Posterior vena cava (tissue), 2 donors: Measurements from ENCODE around the gene NCOR1. TPM values are rescaled to one million over a fixed set of nuclear protein-coding genes. Genes with fewer than 3 reads are reported as not detected.
"Not testable (repeated sequence)": the region's sequence is repeated elsewhere in the genome, so short reads cannot be mapped to it uniquely, and the experiment has no call there.

Experiments used
- DNase-seq: peaks from one replicate; pipeline ENCODE4 v3.0.0-alpha.2; 2020; ENCODE audit warnings: low spot score
- intact Hi-C, 2 donors: fragments of 100-400 bp; cut with DNase I; formaldehyde crosslinking; loops; one replicate each; pipeline versions ENCODE4 v1.14.1 to v1.14.2; 2022 to 2023
- total RNA-seq, 2 donors: library from RNA; stranded (reverse); fragmentation: NEBNext Ultra II Directional; extraction: Animal tissue kit (Norgen Biotek cat#: 25700); gene quantifications; one replicate each; pipeline ENCODE4 v1.2.1, GENCODE V29; 2021
- donor health status: DM: yes; HTN: yes; CAD: no.
- donor health status: DM: yes; HTN: yes; CAD: no.

The NCOR1 gene
- total RNA-seq, 2 donors from 2014 or later = 97.0 to 108 TPM

GRCh38 chr17:16115077-16115698 lies 100.1 kb downstream of the NCOR1 start:
- intact Hi-C loops, DNase-seq: not testable (repeated sequence)

DNA sequence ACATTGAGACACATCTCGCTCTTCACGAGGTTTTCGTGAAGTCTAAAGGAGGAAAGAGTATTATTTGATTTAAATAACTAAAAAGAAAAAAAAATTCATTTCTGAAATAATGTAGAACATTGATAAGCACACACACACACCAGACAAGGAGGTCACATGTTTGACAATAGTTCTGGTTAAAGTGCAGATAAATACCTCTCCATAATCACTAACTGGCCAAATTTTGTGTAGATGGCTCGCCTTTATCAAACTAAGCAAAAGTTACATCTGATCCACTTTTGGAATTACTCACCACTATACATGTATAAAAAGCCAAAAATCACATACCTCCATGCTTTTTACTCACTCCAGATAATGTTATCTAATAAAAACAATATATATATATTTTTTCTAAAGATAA lies 106.5 kb downstream of the NCOR1 start:
- no peak for DNase-seq

DNA sequence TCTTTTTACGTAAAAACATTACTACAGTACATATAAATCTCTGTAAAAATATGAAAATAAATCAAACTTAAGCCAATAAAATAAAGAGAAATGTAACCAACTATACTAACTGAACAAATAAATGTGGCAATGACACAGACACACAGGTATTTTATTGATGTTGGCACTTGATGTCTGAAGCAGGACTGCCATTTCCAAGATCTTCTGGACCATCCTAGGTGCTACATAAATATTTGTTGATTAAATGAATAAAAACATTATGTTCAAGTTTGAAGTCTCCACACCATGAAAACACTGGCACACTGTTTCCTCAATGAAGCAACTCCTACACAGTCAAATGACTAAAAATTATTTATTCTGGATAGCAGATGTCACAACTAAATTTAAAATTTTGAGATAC lies 106.9 kb downstream of the NCOR1 start:
- no peak for DNase-seq
- intact Hi-C loops = no loop called here

More for the DNA sequence above, 106.5 kb downstream of the NCOR1 start:
- intact Hi-C loops = no loop called here

DNA sequence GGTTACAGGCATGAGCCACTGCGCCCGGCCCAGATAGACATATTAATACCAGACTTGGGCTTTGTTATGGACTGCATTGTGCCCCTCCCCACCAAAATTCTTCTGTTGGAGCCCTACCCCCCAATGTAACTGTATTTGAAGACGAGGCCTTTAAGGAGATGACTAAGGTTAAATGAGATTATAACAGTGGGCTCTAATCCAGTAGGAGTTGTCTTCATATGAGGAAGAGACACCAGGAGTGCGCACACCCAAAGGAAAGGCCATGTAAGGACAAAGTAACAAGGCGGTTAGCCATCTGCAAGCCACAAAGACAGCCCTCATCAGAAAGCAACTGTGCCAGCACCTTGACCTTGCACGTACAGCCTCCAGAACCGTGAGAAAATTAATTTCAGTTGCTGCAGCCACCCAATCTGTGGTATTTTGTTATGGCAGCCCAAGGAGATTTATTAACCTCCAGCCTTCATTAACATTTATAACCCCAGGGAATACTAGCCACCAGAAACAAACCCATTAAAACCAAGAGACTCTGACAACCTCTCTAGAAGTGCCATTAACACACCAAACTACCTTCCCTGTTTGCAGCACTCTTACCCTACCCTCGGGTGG lies 108.1 kb downstream of the NCOR1 start:
- intact Hi-C loops = no loop called here
- DNase-seq = no peak

DNA sequence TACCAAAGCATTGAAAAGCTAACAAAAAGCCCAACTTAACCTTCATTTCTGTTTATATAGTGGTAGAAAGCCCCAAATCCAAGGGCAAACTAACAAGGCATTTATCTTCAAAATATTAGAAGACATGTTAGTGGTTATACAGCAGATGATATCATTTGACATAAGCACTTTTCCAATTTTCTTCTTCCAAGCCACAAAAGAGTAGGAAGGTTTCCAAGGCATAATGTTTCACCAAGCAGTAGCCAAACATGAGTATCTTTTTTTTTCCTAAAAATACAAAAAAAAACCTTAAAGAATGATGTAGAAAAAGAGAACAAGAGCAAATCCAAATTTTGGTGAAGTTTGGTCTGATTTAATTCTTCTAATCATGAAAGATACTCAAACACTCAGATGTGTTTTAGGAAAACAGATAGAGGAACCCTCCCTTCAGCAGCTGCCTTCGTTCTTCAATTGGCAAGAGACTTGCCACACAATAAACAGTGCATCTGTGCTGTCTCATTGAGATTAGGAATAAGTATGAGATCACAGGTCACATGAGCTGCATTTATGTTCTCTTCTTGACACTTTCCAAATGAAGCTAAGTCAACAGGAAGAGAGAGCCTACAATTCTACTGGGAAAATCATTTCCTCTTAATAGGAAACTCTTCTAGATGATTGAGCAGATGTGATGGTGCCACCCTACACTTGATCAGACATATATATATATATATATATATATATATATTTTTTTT lies 109.0 kb downstream of the NCOR1 start:
- no peak for DNase-seq
- intact Hi-C loops = no loop called here

- intact Hi-C loops = no loop called here
- no peak for DNase-seq
Measured at GRCh38 chr17:16104189-16104588, 111.1 kb downstream of the NCOR1 start.

DNA sequence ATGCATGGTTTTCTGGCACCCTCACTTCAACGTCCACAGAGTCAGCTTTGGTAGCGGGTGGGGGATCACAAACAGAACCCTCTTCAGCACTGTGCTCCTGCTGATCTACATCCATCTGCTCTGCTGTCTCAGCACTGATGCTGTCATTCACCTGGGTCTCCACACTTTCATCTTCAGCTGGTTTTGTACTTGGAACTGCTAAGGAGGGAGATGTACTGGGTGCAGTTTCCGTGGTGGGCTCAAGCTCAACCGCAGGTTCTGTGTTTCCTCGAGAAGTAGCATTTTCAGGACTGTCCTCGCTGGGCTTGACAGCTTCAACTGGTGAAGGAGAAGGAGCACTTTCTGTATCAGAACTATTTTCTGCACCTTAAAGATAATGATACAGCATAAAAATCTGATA lies 113.9 kb downstream of the NCOR1 start:
- intact Hi-C loops = no loop called here
- DNase-seq = no peak

- DNase-seq = no peak
- intact Hi-C loops = no loop called here
Measured at GRCh38 chr17:16100737-16101400, 114.5 kb downstream of the NCOR1 start.

GRCh38 chr17:16091773-16092172 lies 123.6 kb downstream of the NCOR1 start:
- intact Hi-C loops = no loop called here
- no peak for DNase-seq

GRCh38 chr17:16086957-16087356 lies 128.4 kb downstream of the NCOR1 start:
- intact Hi-C loops = no loop called here
- no peak for DNase-seq

GRCh38 chr17:16085066-16085699 lies 130.2 kb downstream of the NCOR1 start:
- no peak for DNase-seq
- intact Hi-C loops = no loop called here

- no peak for DNase-seq
- intact Hi-C loops = no loop called here
Measured at GRCh38 chr17:16083223-16083622, 132.1 kb downstream of the NCOR1 start.

GRCh38 chr17:16081507-16082087 lies 133.7 kb downstream of the NCOR1 start:
- intact Hi-C loops = no loop called here
- no peak for DNase-seq

GRCh38 chr17:16080366-16080765 lies 135.0 kb downstream of the NCOR1 start:
- intact Hi-C loops = no loop called here
- DNase-seq = no peak

DNA sequence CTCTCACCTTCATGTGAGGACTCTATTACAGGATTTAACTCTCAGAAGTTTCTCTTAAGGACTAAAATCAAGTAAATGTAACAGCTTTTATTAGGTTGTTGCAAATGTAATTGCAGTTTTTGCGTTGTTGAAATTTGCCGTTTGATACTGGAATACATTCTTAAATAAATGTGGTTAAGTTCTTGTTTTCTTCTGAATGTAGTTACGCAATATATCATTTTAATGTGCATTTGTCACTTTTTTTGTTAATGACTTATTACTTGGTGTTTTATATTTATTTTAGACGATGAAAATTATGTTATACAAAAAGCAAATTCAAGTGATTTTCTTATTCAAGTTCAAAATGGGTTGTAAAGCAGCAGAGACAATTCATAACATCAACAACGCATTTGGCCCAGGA lies 139.4 kb downstream of the NCOR1 start:
- intact Hi-C loops = no loop called here
- no peak for DNase-seq

DNA sequence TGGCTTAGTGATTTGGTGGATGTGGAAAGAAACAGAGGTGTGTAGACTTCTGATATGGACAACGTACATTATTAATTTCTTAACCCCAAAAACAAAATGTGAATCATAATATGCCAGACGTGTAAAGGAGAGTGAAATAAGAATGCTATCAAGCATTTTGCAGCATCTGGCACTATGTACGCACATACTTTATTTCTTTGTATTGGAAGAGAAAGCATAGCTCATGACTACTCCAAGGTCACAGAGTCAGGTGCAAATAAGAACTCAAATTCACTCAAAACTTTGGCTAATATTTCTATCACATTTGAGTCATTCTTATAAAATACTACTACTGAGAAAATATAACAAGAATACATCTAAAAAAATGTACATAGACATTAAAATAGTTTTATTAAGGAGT lies 140.9 kb downstream of the NCOR1 start:
- intact Hi-C loops = no loop called here

DNA sequence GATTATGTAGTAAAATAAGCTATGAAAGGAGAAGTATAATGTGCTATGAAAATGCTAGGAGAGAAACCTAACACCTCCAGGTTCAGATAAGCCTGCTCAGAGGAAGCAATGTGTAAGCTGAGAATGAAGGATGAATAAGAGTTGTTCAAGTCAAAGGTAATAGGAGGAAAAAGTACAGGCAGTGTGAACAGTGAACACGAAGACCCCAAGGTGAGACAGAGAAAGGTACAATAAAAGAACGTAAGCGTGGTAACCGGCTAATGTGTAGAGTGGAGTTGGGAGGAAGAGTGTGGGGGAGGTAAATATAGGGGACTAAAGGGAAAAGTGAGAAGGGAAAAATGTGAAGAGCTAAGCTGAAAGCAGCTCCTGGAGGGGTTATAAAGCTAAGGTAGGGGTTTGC lies 141.5 kb downstream of the NCOR1 start:
- DNase-seq = no peak
- intact Hi-C loops = no loop called here

More for the DNA sequence above, 140.9 kb downstream of the NCOR1 start:
- no peak for DNase-seq

DNA sequence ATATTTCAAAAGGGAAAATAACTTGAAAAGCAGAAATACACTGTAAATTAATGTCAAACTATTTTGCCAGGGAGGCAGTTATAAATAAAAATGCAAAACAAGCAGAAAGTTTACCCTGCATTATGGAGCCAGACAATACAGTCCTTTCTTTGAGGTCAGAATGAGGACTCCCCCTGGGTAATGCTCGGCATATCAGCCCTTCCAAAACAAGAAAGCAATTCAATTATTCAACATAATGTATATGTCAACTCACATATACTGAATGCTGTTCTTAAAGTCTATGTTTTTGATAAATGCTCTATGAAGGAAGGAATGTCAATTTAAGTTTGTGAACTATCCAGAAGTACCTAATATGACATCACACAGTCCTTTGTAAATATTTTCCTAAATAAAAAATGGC lies 143.3 kb downstream of the NCOR1 start:
- intact Hi-C loops = no loop called here
- DNase-seq = no peak

- intact Hi-C loops = no loop called here
- DNase-seq = no peak
Measured at GRCh38 chr17:16068323-16068722, 147.0 kb downstream of the NCOR1 start.
